GM12874 (cell line): ENCODE measurements around the gene RPN1.

ENCODE experiments used
- CTCF ChIP-seq: IDR thresholded peaks from 2 replicates; pipeline ENCODE4 v1.5.1; 2011; ENCODE audit warnings: low read depth, mild to moderate bottlenecking, control low read depth, low read length, moderate library complexity; ENCODE audit not compliant: insufficient read depth

Gene RPN1

GRCh38 chr3:128650096-128651050 is at the start of gene RPN1:
TSS of gene RPN1 (minus strand) at chr3:128650818. CDS start at chr3:128650800, 18 bp downstream.
- TF ChIP-seq CTCF, result no peak

GRCh38 chr3:128698211-128699047 is 47.8 kb upstream of the RPN1 start:
- no peak for TF ChIP-seq CTCF

GRCh38 chr3:128697341-128697740 is 46.7 kb upstream of the RPN1 start:
- TF ChIP-seq CTCF, result no peak

DNA sequence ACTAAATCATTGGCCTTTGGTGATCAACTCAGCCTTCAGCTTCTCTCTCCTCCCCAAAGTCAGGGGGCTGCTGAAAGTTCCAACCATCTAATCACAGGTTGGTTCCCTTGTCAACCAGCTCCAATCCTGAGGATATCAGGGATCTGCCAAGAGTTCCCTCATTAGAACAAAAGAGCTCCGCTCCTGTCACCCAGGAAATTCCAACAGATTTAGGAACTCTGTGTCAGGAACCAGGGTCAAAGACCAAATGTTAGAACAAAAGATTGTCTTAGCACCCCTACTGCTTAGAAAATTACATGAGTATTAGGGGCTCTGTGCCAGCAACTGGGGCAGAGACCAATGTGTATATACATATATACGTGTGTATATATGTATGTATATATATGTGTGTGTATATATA is 43.1 kb upstream of the RPN1 start:
- no peak for TF ChIP-seq CTCF

- TF ChIP-seq CTCF, result no peak
Measured at GRCh38 chr3:128689060-128689459, 38.4 kb upstream of the RPN1 start.

DNA sequence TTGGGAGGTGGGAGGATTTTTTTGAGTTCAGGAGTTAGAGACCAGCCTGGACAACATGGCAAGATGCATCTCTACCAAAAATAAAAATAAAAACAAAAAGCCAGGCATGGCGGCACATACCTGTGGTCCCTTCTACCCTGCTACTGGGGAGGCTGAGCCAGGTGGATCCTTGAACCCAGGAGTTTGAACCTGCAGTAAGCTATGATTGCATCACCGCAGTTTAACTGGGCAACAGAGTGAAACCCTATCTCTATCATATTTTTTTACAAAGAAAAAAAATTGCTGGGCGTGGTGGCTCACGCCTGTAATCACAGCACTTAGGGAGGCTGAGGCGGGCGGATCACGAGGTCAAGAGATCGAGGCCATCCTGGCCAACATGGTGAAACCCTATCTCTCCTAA is 35.8 kb upstream of the RPN1 start:
- TF ChIP-seq CTCF, result no peak

DNA sequence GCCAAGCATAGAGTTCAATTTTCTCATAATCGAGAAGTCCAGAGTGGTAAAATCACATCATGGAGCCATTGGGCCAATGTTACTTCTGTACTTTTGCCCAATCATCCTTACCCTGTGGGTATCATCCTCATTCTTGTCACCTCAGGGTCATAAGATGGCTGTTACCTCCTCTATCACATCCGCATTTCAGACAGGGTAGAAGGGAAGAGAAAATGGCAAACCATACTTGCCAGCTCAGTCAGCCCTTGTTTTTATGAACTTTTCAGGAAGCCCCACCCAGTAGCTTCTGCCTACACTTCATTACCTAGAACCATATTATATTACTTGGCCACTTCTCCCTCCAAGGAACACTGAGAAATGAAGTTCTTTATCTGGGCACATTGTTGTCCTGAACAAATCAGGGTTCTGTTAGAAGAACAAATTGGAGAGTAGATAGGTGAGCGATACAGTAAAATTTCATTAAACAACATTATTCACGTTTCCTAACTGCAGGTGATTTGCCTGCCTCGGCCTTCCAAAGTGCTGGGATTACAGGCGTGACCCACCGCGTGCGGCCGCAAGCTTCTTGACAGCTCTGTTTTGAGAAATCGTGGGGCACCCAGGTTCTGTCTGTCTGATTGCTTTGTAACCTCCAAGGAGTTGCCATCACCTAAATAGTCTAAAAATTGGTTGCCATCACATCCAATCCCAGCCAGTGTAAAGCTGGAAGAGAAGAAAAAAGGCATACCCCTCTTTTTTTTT is 34.5 kb upstream of the RPN1 start:
- TF ChIP-seq CTCF, result no peak
